K562 (cell line): ENCODE results near the gene TMEM129. TPM values are rescaled to one million over a fixed set of nuclear protein-coding genes. Genes with fewer than 3 reads are reported as not detected.
A peak's percentile ranks its signal among the peaks of the same experiment; 100 is the strongest.

Source experiments
- ATAC-seq: fragments of 200-7000 bp; cut with Tn5 transposase; 3 replicates; pipeline ENCODE4 v1.9.1; 2020; ENCODE audit warnings: moderate library complexity
- BruUV-seq: library from RNA; stranded (reverse); fragments of 400-500 nt; replicated peaks from 2 replicates; lab custom pipeline; 2021; lab: Mats Ljungman, UMichigan
- CTCF ChIA-PET: fragments of 300-600 bp; formaldehyde crosslinking; extraction: SDS; loops from one replicate; lab custom pipeline; 2021; ENCODE audit warnings: low intra/inter-chr PET ratio; lab: Yijun Ruan, JAX
- POLR2A ChIA-PET: fragments of 300-600, 350-650 bp; sonication (Branson Sonifier 250); formaldehyde crosslinking; extraction: SDS; loops from one replicate; lab custom pipeline; 2021; ENCODE audit warnings: antibody characterized with exemption, inconsistent platforms; lab: Yijun Ruan, JAX
- DNase-seq, 4 experiments: peaks; one replicate each; pipeline versions ENCODE4 v3.0.0 to v3.0.0-alpha.2; 2011 to 2018; ENCODE audit warnings: low spot score in 3 of 4, mixed read lengths in 3 of 4; ENCODE audit errors: extremely low read depth in 1 of 4
- FAIRE-seq: peaks from 2 replicates; lab custom pipeline; 2011; peaks lifted over from hg19 to GRCh38; lab: Jason Lieb, UNC
- H2AFZ ChIP-seq: 2 replicates; pipeline ENCODE4 v1.6.0; 2011; ENCODE audit warnings: low read depth, low read length, control low read depth, inconsistent platforms
- H3K27ac ChIP-seq: fragments of 200-600 bp; 3 replicates; pipeline ENCODE4 v1.8.0; 2011; ENCODE audit warnings: low read depth, mild to moderate bottlenecking, control low read depth, inconsistent platforms, low read length, moderate library complexity, mixed read lengths; ENCODE audit errors: extremely low read depth
- H3K27me3 ChIP-seq, 2 experiments: fragments of 300-600 bp in 1 of 2; 2 replicates in 1 of 2; 3 replicates in 1 of 2; pipeline versions ENCODE4 v1.6.0 to v1.8.0; 2011; ENCODE audit warnings: inconsistent platforms in 2 of 2, low read length in 2 of 2, mild to moderate bottlenecking in 1 of 2, mixed read lengths in 1 of 2, moderate library complexity in 1 of 2; ENCODE audit not compliant: control insufficient read depth in 2 of 2, insufficient read depth in 2 of 2
- H3K36me3 ChIP-seq: fragments of 300-600 bp; 3 replicates; pipeline ENCODE4 v1.8.0; 2011; ENCODE audit warnings: mild to moderate bottlenecking, low read length, inconsistent platforms; ENCODE audit not compliant: control insufficient read depth, insufficient read depth
- H3K4me1 ChIP-seq, 2 experiments: fragments of 200-600 bp in 1 of 2; replicated peaks in 1 of 2; 2 replicates in 1 of 2; 3 replicates in 1 of 2; pipeline versions ENCODE4 v1.5.1 to v1.8.0; 2011; ENCODE audit warnings: inconsistent platforms in 2 of 2, low read length in 2 of 2, mild to moderate bottlenecking in 1 of 2, mixed read lengths in 1 of 2, moderate library complexity in 1 of 2; ENCODE audit not compliant: control insufficient read depth in 2 of 2, insufficient read depth in 2 of 2
- H3K4me2 ChIP-seq: 2 replicates; pipeline ENCODE4 v1.6.1; 2011; ENCODE audit warnings: low read length, control low read depth, inconsistent platforms, mixed read lengths; ENCODE audit not compliant: insufficient read depth
- H3K4me3 ChIP-seq: fragments of 200-600 bp; sonication (generic), shearing (Covaris generic); 2 replicates; pipeline ENCODE4 v1.5.1; 2016; ENCODE audit warnings: control low read depth, inconsistent platforms
- H3K79me2 ChIP-seq: fragments of 200-600 bp; 3 replicates; pipeline ENCODE4 v1.8.0; 2011; ENCODE audit warnings: low read length, inconsistent platforms; ENCODE audit not compliant: control insufficient read depth, insufficient read depth
- H3K9ac ChIP-seq, 2 experiments: 2 replicates each; pipeline versions ENCODE4 v1.6.0 to v1.6.1; 2011; ENCODE audit warnings: low read depth in 2 of 2, low read length in 2 of 2, control low read depth in 1 of 2, inconsistent platforms in 1 of 2, mild to moderate bottlenecking in 1 of 2, mixed read lengths in 1 of 2; ENCODE audit not compliant: insufficient read depth in 1 of 2
- H3K9me1 ChIP-seq: one replicate; pipeline ENCODE4 v1.6.0; 2011; ENCODE audit warnings: inconsistent platforms, mild to moderate bottlenecking, low read length, moderate library complexity; ENCODE audit not compliant: control insufficient read depth, insufficient read depth
- H3K9me3 ChIP-seq: replicated peaks from 2 replicates; pipeline ENCODE4 v1.5.1; 2011; ENCODE audit warnings: low read depth, low read length, inconsistent platforms; ENCODE audit not compliant: control insufficient read depth, insufficient read depth
- H4K20me1 ChIP-seq: replicated peaks from 2 replicates; pipeline ENCODE4 v1.6.1; 2011; ENCODE audit warnings: low read length, inconsistent platforms, mixed read lengths; ENCODE audit not compliant: control insufficient read depth, insufficient read depth
- CCNT2 ChIP-seq: IDR thresholded peaks from 2 replicates; pipeline ENCODE4 v1.6.1; 2011; ENCODE audit warnings: borderline replicate concordance, low read depth, mild to moderate bottlenecking, moderate library complexity, mixed read lengths, low read length; ENCODE audit not compliant: insufficient read length; ENCODE audit errors: extremely low read depth
- ELF4 ChIP-seq: fragments of 450-650 bp; formaldehyde crosslinking; IDR thresholded peaks from 2 replicates; pipeline ENCODE4 v1.4.0; 2022; ENCODE audit warnings: missing genetic modification characterization
- FOXJ3 ChIP-seq: sonication (generic); formaldehyde crosslinking; IDR thresholded peaks from 2 replicates; pipeline ENCODE4 v1.4.0; 2020; ENCODE audit warnings: mild to moderate bottlenecking, missing genetic modification reagents
- HSF4 ChIP-seq: fragments of 250-450 bp; sonication (Bioruptor Pico); IDR thresholded peaks from 2 replicates; pipeline ENCODE4 v2.1.2; 2022; ENCODE audit warnings: mild to moderate bottlenecking, moderate library complexity, borderline replicate concordance
- KLF16 ChIP-seq: IDR thresholded peaks from 2 replicates; pipeline ENCODE4 v1.6.1; 2016; ENCODE audit warnings: antibody characterized with exemption
- MCM2 ChIP-seq: fragments of 450-650 bp; IDR thresholded peaks from 2 replicates; pipeline ENCODE4 v1.6.1; 2017; ENCODE audit warnings: low read depth, mild to moderate bottlenecking
- NFE2L1 ChIP-seq: fragments of 450-650 bp; IDR thresholded peaks from 2 replicates; pipeline ENCODE4 v1.6.1; 2016; ENCODE audit warnings: missing genetic modification characterization, low read depth, mild to moderate bottlenecking, missing compliant biosample characterization, moderate library complexity, borderline replicate concordance
- POLR2B ChIP-seq: fragments of 450-650 bp; IDR thresholded peaks from 2 replicates; pipeline ENCODE4 v1.6.1; 2018; ENCODE audit warnings: low read depth; ENCODE audit not compliant: partially characterized antibody
- RBM14 ChIP-seq: fragments of 200-400 bp; formaldehyde crosslinking; IDR thresholded peaks from 2 replicates; pipeline ENCODE4 v1.6.1; 2018; ENCODE audit warnings: low read depth, mild to moderate bottlenecking, low read length, moderate library complexity, borderline replicate concordance; ENCODE audit not compliant: insufficient read depth
- SP1 ChIP-seq: sonication (generic); formaldehyde crosslinking; IDR thresholded peaks from 2 replicates; pipeline ENCODE4 v1.8.1; 2022; ENCODE audit warnings: mild to moderate bottlenecking, missing genetic modification reagents
- YBX1 ChIP-seq: fragments of 450-650 bp; IDR thresholded peaks from 2 replicates; pipeline ENCODE4 v1.7.1; 2016; ENCODE audit warnings: mild to moderate bottlenecking
- ZC3H11A ChIP-seq: IDR thresholded peaks from 2 replicates; pipeline ENCODE4 v1.6.1; 2012; ENCODE audit warnings: low read depth, low read length, improper control_type of control experiment
- ZNF134 ChIP-seq: fragments of 250-450 bp; sonication (Bioruptor Pico); conservative IDR thresholded peaks from 2 replicates; pipeline ENCODE4 v1.4.0; 2020
- ZNF175 ChIP-seq: fragments of 200-800 bp; sonication (Bioruptor generic); IDR thresholded peaks from 2 replicates; pipeline ENCODE4 v1.6.1; 2016; ENCODE audit warnings: low read depth, mild to moderate bottlenecking, missing genetic modification characterization, missing compliant biosample characterization
- WGBS: fragments of 100-300 bp; shearing (Covaris generic); methylation state at CpG from one replicate; pipeline ENCODE4 v1.1.6; 2016; ENCODE audit warnings: low coverage, mixed read lengths; ENCODE audit not compliant: insufficient coverage; ENCODE audit errors: missing lambda C conversion rate; 5-methylcytosine and 5-hydroxymethylcytosine counted together
- in situ Hi-C: fragments of 300-500 bp; cut with MboI; formaldehyde crosslinking; loops from 4 replicates; pipeline ENCODE4 v1.15.0; 2018; ENCODE audit warnings: inconsistent platforms, mixed read lengths
- intact Hi-C: fragments of 100-400 bp; cut with micrococcal nuclease; formaldehyde crosslinking; loops from 2 replicates; pipeline ENCODE4 v1.14.2; 2022
- polyA plus RNA-seq, 8 experiments: library from polyadenylated mRNA; depleted of rRNA in 4 of 8; stranded (reverse) in 5 of 8; unstranded in 3 of 8; fragments of >200 nt; fragmentation: Nextera tagmentation in 2 of 8; fragmentation: Illumina TruSeq in 1 of 8; extraction: Ambion mirVana in 2 of 8; extraction: Trizol in 1 of 8; gene quantifications; 2 replicates each; pipeline versions ENCODE4 v1.2.1 to v1.2.3, GENCODE V29; 2011 to 2014; ENCODE audit warnings: inconsistent platforms in 1 of 8, missing spikeins in 1 of 8
- total RNA-seq, 7 experiments: library from RNA; depleted of rRNA in 6 of 7; stranded (reverse); fragments of >200 nt in 6 of 7; fragmentation: Illumina TruSeq in 2 of 7; extraction: Trizol in 2 of 7; gene quantifications; 2 replicates each; pipeline versions ENCODE4 v1.2.1 to v1.2.3, GENCODE V29; 2011 to 2021; ENCODE audit warnings: low replicate concordance in 1 of 7

Gene TMEM129
- total and polyA plus RNA-seq, 9 of the 15 experiments (the other 6 are each of a cell fraction or from before 2014, with no cell fraction given) = 0.34 to 47.2 (median 18.8) TPM

DNA sequence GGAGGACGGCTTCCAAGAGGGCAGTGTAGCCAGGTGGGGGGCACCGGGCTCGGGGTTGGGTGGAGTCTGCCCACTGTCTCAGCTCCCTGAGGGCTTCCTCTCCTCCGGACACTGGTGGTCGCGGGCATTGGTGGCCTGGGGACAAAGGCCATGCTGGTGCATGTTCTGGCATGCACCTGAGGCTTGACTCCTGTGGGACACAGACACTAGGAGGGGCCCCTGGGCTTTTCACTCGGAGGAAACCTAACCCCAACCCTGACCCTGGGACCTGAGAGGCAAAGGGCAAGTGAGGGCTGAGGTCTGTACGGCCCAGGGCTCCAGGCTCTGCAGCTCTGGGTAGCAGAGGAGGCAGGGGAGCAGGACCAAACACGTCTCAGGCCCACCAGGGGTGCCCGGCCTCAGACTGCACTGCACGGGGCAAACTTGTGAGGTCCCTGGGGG lies 49.7 kb upstream of the TMEM129 start:
- WGBS = 48% methylated on average over 9 of the region's 11 CpGs
- H3K27ac ChIP-seq = no peak overlapping the region
- no peaks in the 10 kb centered on the region for H3K36me3 ChIP-seq
- intact Hi-C loops = no loop called here
- no peaks in the 10 kb centered on the region for H3K9me3 ChIP-seq
- POLR2A ChIA-PET = interaction anchor here (0.6 to 0.7 kb wide), 2 partner anchors 15 to 244 kb away, joined by 3 read pairs; no protein-coding TSS in a partner anchor
- peak overlapping the region in 1 of 2 experiments; percentile 70; a peak in 2 of 4 replicates for H3K9ac ChIP-seq
- H3K4me3 ChIP-seq = no peak overlapping the region
- H3K9me1 ChIP-seq = no peaks in the 10 kb centered on the region
- TF ChIP-seq POLR2B (no peak), RBM14 (no peak), ELF4 (CRISPR knock-in tag) (no peak), ZC3H11A (no peak), ZNF175 (CRISPR knock-in tag) (no peak), HSF4 (CRISPR knock-in tag) (no peak), MCM2 (no peak), YBX1 (no peak), SP1 (CRISPR knock-in tag) (no peak), ZNF134 (CRISPR knock-in tag) (no peak), NFE2L1 (tag) (no peak), KLF16 (no peak), FOXJ3 (CRISPR knock-in tag) (no peak), CCNT2 (no peak)
- TF ChIP-seq, all 486 proteins: peak for 0
- no peak for DNase-seq
- FAIRE-seq = no peak
- H3K27me3 ChIP-seq = no peaks in the 10 kb centered on the region
- no peak for ATAC-seq
- CTCF ChIA-PET = no interaction called here
- no peaks in the 10 kb centered on the region for H3K79me2 ChIP-seq
- H3K4me1 ChIP-seq = peaks cover 2 to 88% of the 10 kb centered on the region in 2 experiments; a peak in 3 of 5 replicates
- H2AFZ ChIP-seq = no peak overlapping the region
- 0 out of 2 replicates have a peak, but pooled peaks cover 3% of the 10 kb centered on the region for H4K20me1 ChIP-seq
- BruUV-seq = no TSS peak
- in situ Hi-C loops = no loop called here
- no peak overlapping the region for H3K4me2 ChIP-seq
